ENCODE results near the gene EXOC8.

The EXOC8 gene

GRCh38 chr1:231337472-231338269 is at the start of gene EXOC8:
Gene EXOC8, minus strand, starts transcription at chr1:231337852. Its CDS starts 107 bp downstream, at chr1:231337745.
- peak; percentile 96 for DNase-seq

GRCh38 chr1:231386466-231386865 is 48.8 kb upstream of the EXOC8 start:
- DNase-seq = no peak

- no peak for DNase-seq
Observed at GRCh38 chr1:231385416-231385748, 47.7 kb upstream of the EXOC8 start.

- DNase-seq = no peak
Observed at GRCh38 chr1:231384696-231385415, 47.2 kb upstream of the EXOC8 start.

DNA sequence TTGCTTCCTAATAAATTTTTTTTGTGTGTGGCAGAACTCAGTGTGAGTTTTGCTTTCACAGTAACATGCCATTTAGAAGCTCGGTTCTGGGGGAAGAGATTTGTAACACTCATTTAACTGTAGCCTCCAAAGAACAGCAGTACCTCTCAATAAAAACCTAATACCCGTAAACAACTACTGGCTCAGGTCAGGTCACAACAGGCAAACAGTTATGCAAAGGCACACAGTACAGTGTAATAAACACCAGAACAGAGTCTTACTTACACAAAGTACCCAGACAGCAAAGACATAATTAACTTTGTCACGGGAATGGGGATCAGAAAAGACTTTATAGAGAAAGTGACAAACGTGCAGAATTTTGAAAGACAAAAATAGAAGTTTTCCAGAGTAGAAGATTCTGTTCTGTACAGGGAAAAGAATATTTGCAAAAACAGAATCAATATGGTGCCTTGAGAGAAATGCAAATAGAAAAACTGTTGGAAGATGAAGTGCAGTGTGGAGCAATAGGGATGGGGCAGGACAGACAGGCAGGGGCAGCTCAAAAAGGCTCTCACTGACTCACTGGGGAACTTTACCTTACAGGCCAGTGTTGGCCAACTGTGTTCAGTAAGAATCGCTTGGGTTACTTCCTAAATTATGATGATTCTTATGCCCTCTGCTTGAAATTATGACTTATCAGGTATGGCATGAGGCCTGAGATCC is 45.7 kb upstream of the EXOC8 start:
- DNase-seq = no peak

GRCh38 chr1:231382426-231382825 is 44.8 kb upstream of the EXOC8 start:
- no peak for DNase-seq

DNA sequence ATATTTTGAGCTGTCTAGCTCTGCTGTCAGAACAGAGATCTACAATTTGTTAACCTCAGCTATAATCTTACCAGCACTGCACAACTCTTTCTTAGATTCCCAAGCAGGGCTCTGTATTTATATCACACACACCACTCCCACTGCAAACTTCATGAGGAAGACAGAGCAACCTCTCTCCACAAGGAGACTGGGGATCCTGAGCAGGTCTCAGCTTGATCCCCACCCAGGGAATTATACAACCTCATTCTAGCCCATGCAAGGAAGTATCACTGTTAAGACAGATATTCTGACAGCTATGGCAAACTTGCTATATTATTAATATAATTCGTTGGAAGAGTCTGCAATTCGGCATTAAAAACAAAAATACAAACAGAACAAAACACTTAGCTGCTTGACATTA is 44.1 kb upstream of the EXOC8 start:
- DNase-seq = no peak

DNA sequence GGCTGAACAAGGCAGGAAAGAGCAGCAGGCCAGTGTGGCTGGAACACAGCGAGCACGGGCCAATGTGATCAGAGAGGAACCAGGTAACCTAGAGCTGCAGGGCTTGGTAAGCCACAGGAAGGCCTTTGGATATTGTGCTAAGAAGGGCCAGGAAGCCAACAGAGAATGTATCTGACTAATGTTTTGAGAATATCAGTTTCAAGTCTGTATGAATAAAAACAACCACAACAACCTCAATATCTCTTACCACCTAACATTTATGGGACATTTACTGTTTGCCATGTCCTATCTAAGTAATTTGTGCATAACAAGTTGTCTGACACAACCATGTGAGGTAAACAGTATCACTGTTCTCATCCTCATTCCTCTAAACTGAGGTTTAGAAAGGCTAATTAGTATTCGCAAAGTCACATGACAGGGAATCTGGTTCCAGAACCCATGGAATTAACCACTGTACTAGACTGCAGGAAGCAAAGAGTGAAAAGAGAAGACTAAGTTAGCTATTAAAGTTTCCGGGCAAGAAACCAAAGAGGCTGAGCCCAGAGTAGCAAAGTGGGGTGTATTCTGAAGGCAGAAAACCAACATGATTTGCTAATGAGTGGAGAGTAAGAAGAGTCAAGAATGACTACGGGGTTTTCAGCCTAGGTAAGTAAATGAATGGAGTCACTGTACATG is 39.4 kb upstream of the EXOC8 start:
- DNase-seq = no peak

GRCh38 chr1:231376101-231376500 is 38.4 kb upstream of the EXOC8 start:
- DNase-seq = no peak

DNA sequence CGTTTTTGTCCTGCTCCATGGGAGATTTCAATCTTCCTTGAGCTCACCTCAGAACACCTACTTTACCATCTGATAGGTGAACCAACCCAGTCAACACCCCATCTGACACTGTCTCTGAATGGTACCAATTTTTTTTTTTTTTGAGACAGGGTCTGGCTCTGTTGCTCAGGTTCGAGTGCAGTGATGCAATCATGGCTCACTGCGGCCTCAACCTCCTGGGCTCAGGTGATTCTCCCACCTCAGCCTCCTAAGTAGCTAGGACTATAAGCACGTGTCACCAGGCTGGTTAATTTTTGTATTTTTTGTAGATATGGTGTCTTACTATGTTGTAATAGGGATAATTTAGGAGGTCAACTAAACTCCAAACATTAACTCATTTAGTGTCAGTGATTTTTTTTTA is 36.7 kb upstream of the EXOC8 start:
- DNase-seq = no peak

GRCh38 chr1:231372501-231372900 is 34.8 kb upstream of the EXOC8 start:
- no peak for DNase-seq

DNA sequence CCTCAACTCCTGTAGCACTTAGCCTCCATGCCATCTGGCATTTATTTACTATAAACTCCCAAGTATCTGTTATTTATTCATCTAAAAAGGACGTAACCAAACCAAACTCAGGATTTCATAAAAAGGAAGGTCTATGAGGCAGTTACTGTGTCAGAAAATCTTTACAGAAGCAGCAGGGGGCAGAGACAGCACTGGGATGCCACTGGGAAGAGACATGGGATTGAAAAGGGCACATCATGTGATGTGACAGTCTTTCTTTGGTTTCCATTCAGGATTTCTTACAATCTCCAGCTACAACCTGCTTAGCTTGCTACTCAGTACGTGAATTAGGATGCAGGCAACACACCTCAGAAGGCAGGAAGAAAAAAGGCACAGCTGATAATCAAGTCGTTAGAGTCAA is 31.6 kb upstream of the EXOC8 start:
- DNase-seq = no peak

GRCh38 chr1:231364192-231364591 is 26.5 kb upstream of the EXOC8 start:
- no peak for DNase-seq

DNA sequence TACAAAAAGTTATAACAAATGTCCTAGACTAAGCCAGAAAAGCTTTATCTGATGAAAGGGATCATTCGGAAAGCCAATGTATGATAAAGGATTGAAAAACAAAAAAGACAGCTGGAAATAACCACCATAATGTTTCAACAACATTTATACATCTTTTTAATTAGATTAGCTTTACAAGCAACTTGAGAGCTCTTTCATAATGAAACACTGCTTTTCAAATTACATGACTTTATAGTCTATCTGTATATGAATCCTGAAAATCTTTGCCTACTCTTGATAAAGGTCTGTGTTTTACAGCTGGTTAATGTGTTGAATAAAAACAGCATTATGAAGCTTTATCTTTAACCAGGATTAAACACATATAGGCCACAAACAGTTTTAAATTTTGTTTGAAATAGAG is 26.0 kb upstream of the EXOC8 start:
- no peak for DNase-seq

GRCh38 chr1:231362325-231362724 is 24.7 kb upstream of the EXOC8 start:
- no peak for DNase-seq

- no peak for DNase-seq
Observed at GRCh38 chr1:231359113-231359512, 21.5 kb upstream of the EXOC8 start.

DNA sequence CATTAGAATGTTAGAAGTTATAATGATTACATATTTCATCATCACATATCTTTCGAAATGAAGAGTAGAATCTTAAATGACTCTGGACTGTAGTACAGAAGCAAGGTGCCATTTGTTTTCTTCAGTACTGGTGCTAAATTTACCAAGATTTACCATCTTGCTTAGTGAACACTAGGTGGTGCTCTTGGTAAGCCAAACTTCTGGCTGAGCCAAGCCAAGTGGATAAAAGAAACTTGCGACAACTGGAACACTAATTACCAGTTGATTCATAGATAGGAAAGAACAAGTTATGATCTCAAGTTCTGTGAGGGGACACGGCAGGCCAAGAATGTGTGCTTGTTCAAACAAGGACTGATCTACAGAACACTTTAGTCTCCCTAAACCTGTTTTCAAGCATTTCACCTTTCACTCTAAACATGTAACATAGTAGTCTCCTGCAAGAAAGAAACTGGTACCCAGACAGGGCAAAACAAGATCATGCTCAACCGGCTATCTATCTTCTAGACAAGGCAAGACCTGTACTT is 20.2 kb upstream of the EXOC8 start:
- peak; percentile 46 for DNase-seq

DNA sequence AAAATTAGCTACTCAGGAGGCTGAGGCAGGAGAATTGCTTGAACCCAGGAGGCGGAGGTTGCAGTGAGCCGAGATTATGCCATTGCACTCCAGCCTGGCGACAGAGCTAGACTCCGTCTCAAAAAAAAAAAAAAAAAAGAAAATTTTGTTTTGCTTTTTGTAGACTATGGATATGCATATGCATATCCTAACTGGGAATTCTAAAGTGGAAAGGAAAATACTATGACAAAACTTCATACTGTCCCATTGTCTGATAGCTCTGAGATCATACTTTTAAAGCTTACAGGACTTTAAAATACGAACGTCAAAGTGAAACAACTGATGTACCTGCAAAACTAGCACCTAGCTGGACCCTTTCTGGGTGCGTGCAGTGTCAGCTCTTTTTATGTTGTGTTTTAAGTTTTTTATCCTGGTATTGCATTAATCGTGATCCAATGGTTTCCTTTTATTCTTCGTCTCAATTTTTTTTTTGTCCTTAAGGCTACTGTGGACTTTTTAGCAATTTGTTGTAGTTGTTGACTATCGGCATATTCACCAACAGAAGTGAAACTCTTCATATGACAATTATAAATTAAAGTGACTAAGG is 19.6 kb upstream of the EXOC8 start:
- no peak for DNase-seq

- no peak for DNase-seq
Observed at GRCh38 chr1:231355171-231355570, 17.5 kb upstream of the EXOC8 start.

- no peak for DNase-seq
Observed at GRCh38 chr1:231354330-231355020, 16.8 kb upstream of the EXOC8 start.

GRCh38 chr1:231353086-231353485 is 15.4 kb upstream of the EXOC8 start:
- no peak for DNase-seq

- DNase-seq = no peak
Observed at GRCh38 chr1:231351816-231352215, 14.2 kb upstream of the EXOC8 start.

Data from stimulated activated CD4-positive, alpha-beta T cell treated with anti-CD3 and anti-CD28 coated beads, Interleukin-4, amount 100 ng/mL, for 24 hours (primary cell).